ENCODE measurements around the gene ENTPD6.
"Not testable (repeated sequence)": the region's sequence is repeated elsewhere in the genome, so short reads cannot be mapped to it uniquely, and the experiment has no call there.

The ENTPD6 gene

DNA sequence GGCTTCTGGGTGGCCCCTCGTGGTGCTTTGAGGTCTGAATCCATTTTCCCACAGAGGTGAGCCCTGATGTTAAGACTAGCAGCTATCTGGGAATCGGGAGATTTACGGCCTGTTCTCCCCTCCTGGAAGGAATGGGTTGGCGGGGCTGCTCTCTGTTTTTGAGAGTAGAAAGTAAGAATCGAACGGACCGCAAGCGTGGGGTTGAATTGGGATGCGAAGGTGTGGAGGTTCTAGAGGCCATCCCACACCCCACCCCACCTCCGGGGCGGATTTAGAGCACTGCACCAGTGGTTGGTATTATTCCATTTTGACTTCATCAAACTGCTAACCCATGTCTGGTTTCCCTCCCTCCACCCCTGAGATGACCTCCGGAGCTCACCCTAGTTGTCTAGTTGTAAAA is 63.8 kb downstream of the ENTPD6 start:
- no peak for DNase-seq

GRCh38 chr20:25259788-25260254 is 64.3 kb downstream of the ENTPD6 start:
- no peak for DNase-seq

DNA sequence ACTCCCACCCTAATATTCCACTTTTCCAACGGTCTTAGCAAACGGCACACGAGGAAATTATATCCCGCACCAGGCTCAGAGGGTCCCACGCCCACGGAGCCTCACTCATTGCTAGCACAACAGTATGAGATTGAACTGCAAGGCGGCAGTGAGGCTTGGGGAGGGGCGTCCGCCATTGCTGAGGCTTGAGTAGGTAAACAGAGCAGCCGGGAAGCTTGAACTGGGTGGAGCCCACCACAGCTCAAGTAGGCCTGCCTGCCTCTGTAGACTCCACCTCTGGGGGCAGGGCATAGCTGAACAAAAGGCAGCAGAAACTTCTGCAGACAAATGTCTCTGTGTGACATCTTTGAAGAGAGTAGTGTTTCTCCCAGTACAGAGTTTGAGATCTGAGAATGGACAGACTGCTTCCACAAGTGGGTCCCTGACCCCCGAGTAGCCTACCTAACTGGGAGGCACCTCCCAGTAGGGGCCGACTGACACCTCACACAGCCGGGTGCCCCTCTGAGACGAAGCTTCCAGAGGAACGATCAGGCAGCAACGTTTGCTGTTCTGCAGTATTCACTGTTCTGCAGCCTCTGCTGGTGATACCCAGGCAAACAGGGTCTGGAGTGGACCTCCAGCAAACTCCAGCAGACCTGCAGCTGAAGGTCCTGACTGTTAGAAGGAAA is 65.4 kb downstream of the ENTPD6 start:
- DNase-seq: not testable (repeated sequence)

DNA sequence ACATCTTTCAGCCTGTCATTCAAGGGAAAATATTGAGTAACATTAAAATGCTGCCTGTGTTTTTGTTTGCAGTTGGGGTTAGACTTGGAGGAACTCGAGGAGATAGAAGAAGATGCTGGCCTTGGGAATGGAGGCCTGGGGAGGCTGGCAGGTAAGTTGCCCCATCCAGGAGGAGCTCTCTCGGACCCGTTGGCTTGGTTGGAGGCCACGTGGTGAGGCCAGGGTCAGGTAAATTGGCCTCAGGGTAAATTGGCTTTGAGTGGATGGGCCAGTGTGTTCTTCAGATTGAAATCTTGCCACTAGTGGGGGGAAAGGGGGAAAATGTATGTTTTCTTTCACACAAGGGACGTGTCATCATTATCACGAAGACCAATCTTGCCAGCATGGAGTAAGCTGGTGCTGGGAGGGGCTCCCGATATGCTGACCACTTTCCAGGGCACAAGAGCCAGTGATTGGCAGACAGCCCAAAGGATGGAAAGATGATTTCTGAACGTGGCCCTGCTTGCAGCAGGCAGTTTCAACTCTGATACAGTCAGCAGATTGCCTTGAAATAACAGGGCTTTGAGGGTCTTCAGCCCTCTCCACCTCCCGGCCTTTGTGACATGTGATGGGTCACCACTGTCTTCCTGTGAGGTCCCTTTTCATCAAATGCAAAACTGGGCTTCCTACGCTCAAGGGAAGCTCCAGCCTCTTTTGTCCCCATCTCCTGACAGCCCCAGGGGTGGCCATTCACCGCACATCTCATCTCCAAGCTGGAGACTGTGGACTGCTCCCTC is 73.7 kb downstream of the ENTPD6 start:
- no peak for DNase-seq

DNA sequence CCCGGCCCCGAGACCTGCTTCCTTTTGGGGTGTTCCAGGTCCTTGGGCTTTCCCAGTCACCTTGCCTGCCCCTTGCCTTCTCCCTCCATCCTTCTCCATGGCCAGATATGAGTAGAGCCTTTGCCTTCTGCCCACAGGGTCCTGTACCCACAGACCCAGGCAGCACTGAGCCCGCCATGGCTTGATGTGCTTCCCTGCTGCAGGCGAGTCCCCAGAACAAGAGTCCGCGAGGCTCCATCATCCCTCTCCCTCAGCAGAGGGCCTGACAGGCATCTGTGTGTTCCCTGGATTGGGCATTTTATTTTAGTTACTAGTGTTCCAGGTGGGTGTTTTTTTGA is 74.3 kb downstream of the ENTPD6 start:
- no peak for DNase-seq

- no peak for DNase-seq
Measured at GRCh38 chr20:25270829-25271251, 75.3 kb downstream of the ENTPD6 start.

GRCh38 chr20:25271486-25272222 is 76.1 kb downstream of the ENTPD6 start:
- no peak for DNase-seq

DNA sequence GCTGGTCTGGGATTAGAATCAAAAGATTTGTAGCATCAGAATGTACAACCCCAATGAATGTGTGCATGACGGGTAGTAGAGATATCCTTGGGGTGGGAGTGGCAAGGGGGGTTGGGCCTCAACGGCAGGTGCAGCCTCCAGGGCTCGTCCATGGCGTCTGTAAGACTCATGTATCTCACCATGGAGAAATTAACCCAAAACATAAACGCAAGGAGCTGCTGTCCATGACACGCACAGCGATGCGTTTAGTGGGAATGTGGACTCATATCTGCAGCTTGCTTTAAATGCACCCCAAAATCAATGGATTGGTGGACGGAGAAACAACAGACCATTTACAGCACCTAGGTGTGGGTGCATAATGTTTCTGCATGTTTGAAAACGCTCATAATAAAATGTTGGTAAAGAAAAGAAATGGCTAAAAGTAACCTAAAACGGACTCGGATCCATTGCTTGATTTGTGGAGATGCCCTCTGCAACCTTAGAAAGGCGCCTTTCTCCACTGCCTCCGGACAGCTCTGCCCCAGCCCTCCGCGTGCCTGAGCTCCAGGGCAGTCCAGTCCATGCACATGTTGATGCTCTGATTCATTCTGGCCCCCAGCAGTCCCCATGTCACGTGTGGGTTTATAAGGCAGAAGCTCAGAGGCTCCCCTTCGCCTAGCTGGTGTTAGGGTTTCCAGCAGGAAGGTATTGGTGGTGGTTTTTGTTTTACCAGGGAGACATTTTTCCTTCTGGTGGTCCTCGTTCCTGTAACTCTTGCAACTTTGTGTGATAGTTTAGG is 76.9 kb downstream of the ENTPD6 start:
- no peak for DNase-seq

DNA sequence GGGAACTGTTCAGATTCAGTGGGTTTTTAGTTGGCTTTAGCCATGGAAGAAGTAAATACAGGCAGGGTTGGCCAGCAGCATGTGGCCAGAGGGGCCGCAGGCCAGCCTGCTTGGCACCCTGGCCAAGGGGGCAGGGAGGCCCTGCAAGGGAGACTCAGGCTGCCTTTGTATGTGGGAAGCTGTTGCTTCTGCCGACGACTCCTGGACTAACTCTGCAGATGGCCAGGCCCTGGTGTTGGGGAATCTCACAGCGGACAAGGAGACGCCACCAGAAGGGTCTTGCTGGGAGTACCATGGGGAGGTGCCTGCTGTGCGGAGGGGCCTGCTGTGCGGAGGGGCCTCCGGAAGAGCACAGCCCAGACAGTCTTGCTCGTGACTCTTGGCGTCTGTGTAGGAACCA is 77.5 kb downstream of the ENTPD6 start:
- DNase-seq: no peak

- no peak for DNase-seq
Measured at GRCh38 chr20:25273541-25274358, 78.2 kb downstream of the ENTPD6 start.

DNA sequence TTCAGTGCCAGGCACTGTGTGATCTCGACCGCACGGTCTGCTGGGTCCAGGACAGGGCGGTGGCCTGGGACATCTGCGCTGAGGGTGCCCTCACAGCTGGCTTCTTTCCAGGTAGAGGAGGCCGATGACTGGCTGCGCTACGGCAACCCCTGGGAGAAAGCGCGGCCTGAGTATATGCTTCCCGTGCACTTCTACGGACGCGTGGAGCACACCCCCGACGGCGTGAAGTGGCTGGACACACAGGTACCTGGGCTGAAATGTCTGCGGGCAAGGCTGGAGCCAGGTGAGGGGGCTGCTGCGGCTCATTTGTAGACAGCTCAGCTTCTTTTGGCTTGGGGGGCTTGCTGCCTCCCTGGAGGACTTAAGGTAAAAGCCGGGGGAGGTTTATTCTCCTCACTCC is 79.0 kb downstream of the ENTPD6 start:
- no peak for DNase-seq

- DNase-seq: no peak
Measured at GRCh38 chr20:25274891-25275812, 79.6 kb downstream of the ENTPD6 start.

DNA sequence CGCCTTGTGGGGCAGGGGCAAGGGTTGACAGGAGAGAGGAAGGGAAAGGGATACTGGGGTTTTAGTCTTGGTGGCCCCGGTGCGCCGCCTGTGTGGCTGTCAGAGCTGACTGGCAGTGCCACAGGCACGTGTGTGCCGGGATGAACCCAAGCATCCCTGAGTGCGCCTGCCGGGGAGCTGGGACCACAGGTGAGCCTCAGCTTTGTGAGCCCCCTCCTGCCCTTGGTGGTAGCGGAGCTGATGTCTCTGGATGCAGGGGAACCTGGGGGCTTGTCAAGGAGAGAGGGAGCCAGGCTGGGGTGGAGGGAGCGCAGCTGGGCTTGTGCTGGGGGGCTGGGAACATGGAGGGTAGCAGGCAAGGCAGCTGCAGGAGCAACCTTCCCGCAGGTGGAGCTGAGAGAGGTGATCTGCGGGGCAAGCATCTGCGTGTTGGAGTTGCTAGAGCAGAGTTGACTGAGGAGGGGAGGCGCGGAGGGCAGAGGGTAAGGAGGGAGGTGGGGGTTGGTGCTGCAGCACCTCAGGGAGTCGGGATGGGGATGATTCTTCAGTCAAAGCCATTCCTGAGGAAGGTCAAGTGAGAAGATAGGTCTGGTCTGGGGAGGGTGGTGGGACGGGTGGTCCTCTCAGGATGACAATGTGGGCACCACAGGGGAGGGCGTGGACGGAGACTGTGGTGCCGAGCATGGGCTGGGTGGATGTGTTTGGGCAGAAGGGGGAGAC is 80.5 kb downstream of the ENTPD6 start:
- DNase-seq: no peak

Data from fibroblast of upper back skin (primary cell).